H9 (cell line): ENCODE data around the gene RAB25. TPM values are rescaled to one million over a fixed set of nuclear protein-coding genes. Genes with fewer than 3 reads are reported as not detected.
A peak's percentile ranks its signal among the peaks of the same experiment; 100 is the strongest.

Experiments
- DNase-seq: peaks from one replicate; pipeline ENCODE4 v3.0.0-alpha.2; 2017
- H2AFZ ChIP-seq: one replicate; pipeline ENCODE4 v1.6.1; 2013; ENCODE audit warnings: mild to moderate bottlenecking, low read length, control low read depth, moderate library complexity
- H2AK5ac ChIP-seq: 2 replicates; pipeline ENCODE4 v1.6.1; 2013; ENCODE audit warnings: low read length, control low read depth, mixed read lengths; ENCODE audit not compliant: insufficient read length
- H2BK120ac ChIP-seq: one replicate; pipeline ENCODE4 v1.6.1; 2013; ENCODE audit warnings: low read depth, mild to moderate bottlenecking, low read length, control low read depth, inconsistent platforms; ENCODE audit not compliant: poor library complexity, severe bottlenecking
- H2BK12ac ChIP-seq: 2 replicates; pipeline ENCODE4 v1.6.1; 2013; ENCODE audit warnings: low read length, control low read depth, mixed read lengths, low read depth; ENCODE audit not compliant: insufficient read length
- H2BK15ac ChIP-seq: 2 replicates; pipeline ENCODE4 v1.6.1; 2013; ENCODE audit warnings: low read depth, low read length, control low read depth
- H2BK20ac ChIP-seq: one replicate; pipeline ENCODE4 v1.6.1; 2013; ENCODE audit warnings: low read depth, mild to moderate bottlenecking, low read length, control low read depth, inconsistent platforms; ENCODE audit not compliant: poor library complexity, severe bottlenecking
- H2BK5ac ChIP-seq: 2 replicates; pipeline ENCODE4 v1.6.1; 2013; ENCODE audit warnings: low read length, control low read depth, mixed read lengths; ENCODE audit not compliant: insufficient read length
- H3K14ac ChIP-seq: 2 replicates; pipeline ENCODE4 v1.6.1; 2013; ENCODE audit warnings: low read length, control low read depth; ENCODE audit not compliant: insufficient read depth
- H3K18ac ChIP-seq: 2 replicates; pipeline ENCODE4 v1.6.1; 2013; ENCODE audit warnings: low read depth, mild to moderate bottlenecking, mixed read lengths, low read length, control low read depth; ENCODE audit not compliant: insufficient read length
- H3K23ac ChIP-seq: 2 replicates; pipeline ENCODE4 v1.6.1; 2013; ENCODE audit warnings: low read length, control low read depth, mixed read lengths, low read depth; ENCODE audit not compliant: insufficient read length
- H3K23me2 ChIP-seq: 2 replicates; pipeline ENCODE4 v1.6.1; 2013; ENCODE audit warnings: low read depth, mild to moderate bottlenecking, mixed read lengths, low read length, control low read depth; ENCODE audit not compliant: insufficient read length, poor library complexity, severe bottlenecking
- H3K27ac ChIP-seq: 2 replicates; pipeline ENCODE4 v1.5.1; 2013; ENCODE audit warnings: low read length, control low read depth, mixed read lengths, low read depth; ENCODE audit not compliant: insufficient read length
- H3K27me3 ChIP-seq: 2 replicates; pipeline ENCODE4 v1.6.1; 2013; ENCODE audit warnings: low read length, control low read depth, inconsistent platforms; ENCODE audit not compliant: insufficient read depth
- H3K4ac ChIP-seq: 2 replicates; pipeline ENCODE4 v1.6.1; 2013; ENCODE audit warnings: low read depth, mild to moderate bottlenecking, control low read depth, inconsistent platforms, low read length, moderate library complexity
- H3K4me1 ChIP-seq: 2 replicates; pipeline ENCODE4 v1.6.1; 2013; ENCODE audit warnings: low read length, control low read depth, inconsistent platforms; ENCODE audit not compliant: insufficient read depth
- H3K4me2 ChIP-seq: 2 replicates; pipeline ENCODE4 v1.6.1; 2013; ENCODE audit warnings: low read length, control low read depth, mixed read lengths; ENCODE audit not compliant: insufficient read length, insufficient read depth
- H3K56ac ChIP-seq: 2 replicates; pipeline ENCODE4 v1.6.1; 2013; ENCODE audit warnings: low read depth, mild to moderate bottlenecking, mixed read lengths, low read length, control low read depth; ENCODE audit not compliant: insufficient read length
- H3K79me1 ChIP-seq: 2 replicates; pipeline ENCODE4 v1.6.1; 2013; ENCODE audit warnings: low read depth, mild to moderate bottlenecking, moderate library complexity, low read length, control low read depth, inconsistent platforms; ENCODE audit not compliant: insufficient read depth, poor library complexity, severe bottlenecking
- H3K79me2 ChIP-seq: 2 replicates; pipeline ENCODE4 v1.6.1; 2013; ENCODE audit warnings: low read length, control low read depth, inconsistent platforms; ENCODE audit not compliant: insufficient read depth
- H3K9ac ChIP-seq: 2 replicates; pipeline ENCODE4 v1.6.1; 2013; ENCODE audit warnings: low read length, control low read depth, mixed read lengths; ENCODE audit not compliant: insufficient read length; ENCODE audit errors: extremely low read depth
- H3K9me3 ChIP-seq: one replicate; pipeline ENCODE4 v1.6.1; 2013; ENCODE audit warnings: low read depth, low read length, inconsistent platforms; ENCODE audit not compliant: control insufficient read depth
- H3T11ph ChIP-seq: one replicate; pipeline ENCODE4 v1.6.1; 2013; ENCODE audit warnings: mild to moderate bottlenecking, low read length, control low read depth, inconsistent platforms
- H4K20me1 ChIP-seq: one replicate; pipeline ENCODE4 v1.6.1; 2013; ENCODE audit not compliant: control insufficient read depth, insufficient read length, insufficient read depth
- H4K5ac ChIP-seq: 2 replicates; pipeline ENCODE4 v1.6.1; 2013; ENCODE audit warnings: low read depth, mild to moderate bottlenecking, mixed read lengths, low read length, control low read depth; ENCODE audit not compliant: insufficient read length
- H4K8ac ChIP-seq: replicated peaks from 2 replicates; pipeline ENCODE4 v1.6.1; 2013; ENCODE audit warnings: low read length, control low read depth, mixed read lengths, low read depth; ENCODE audit not compliant: insufficient read length
- H4K91ac ChIP-seq: 2 replicates; pipeline ENCODE4 v1.6.1; 2013; ENCODE audit warnings: low read depth, mild to moderate bottlenecking, moderate library complexity, mixed read lengths, low read length, control low read depth; ENCODE audit not compliant: insufficient read length
- H3K27ac Mint-ChIP-seq, 3 experiments: 2 replicates in 2 of 3; 3 replicates in 1 of 3; pipeline ENCODE4 v1.8.0; 2020 to 2021; ENCODE audit warnings: mixed read lengths in 3 of 3, mild to moderate bottlenecking in 1 of 3, moderate library complexity in 1 of 3
- H3K27me3 Mint-ChIP-seq: 2 replicates; pipeline ENCODE4 v1.8.0; 2021; ENCODE audit warnings: low read depth, mild to moderate bottlenecking, moderate library complexity, mixed read lengths
- H3K36me3 Mint-ChIP-seq, 3 experiments: 2 replicates in 2 of 3; 3 replicates in 1 of 3; pipeline ENCODE4 v1.8.0; 2020 to 2021; ENCODE audit warnings: low read depth in 3 of 3, mixed read lengths in 3 of 3; ENCODE audit not compliant: insufficient read depth in 1 of 3
- H3K4me1 Mint-ChIP-seq, 2 experiments: 2 replicates each; pipeline ENCODE4 v1.8.0; 2020; ENCODE audit warnings: mixed read lengths in 2 of 2
- H3K4me3 Mint-ChIP-seq, 2 experiments: 2 replicates in 1 of 2; 3 replicates in 1 of 2; pipeline ENCODE4 v1.8.0; 2020 to 2021; ENCODE audit warnings: mild to moderate bottlenecking in 2 of 2, mixed read lengths in 2 of 2, moderate library complexity in 1 of 2
- H3K9me3 Mint-ChIP-seq, 2 experiments: 2 replicates in 1 of 2; 3 replicates in 1 of 2; pipeline ENCODE4 v1.8.0; 2020; ENCODE audit warnings: mild to moderate bottlenecking in 2 of 2, mixed read lengths in 2 of 2, moderate library complexity in 1 of 2
- WGBS: extraction: QIAGEN DNeasy Blood & Tissue Kit; methylation state at CpG from one replicate; pipeline ENCODE4 v1.1.7; 2013; ENCODE audit warnings: missing lambda C conversion rate, low lambda C conversion rate, mixed read lengths; ENCODE audit not compliant: insufficient read length; ENCODE audit errors: extremely low coverage; 5-methylcytosine and 5-hydroxymethylcytosine counted together
- total RNA-seq: library from RNA; stranded (reverse); gene quantifications from 2 replicates; pipeline ENCODE4 v1.2.1, GENCODE V29; 2021
- TF ChIP-seq, protein P1 (sequence below): fragments of 200-600 bp; sonication (generic); conservative IDR thresholded peaks from 3 replicates; pipeline ENCODE4 v1.8.0; 2021; ENCODE audit warnings: antibody characterized with exemption, mild to moderate bottlenecking

Gene RAB25
- total RNA-seq, 1 experiment from 2014 or later: 43.1 TPM

DNA sequence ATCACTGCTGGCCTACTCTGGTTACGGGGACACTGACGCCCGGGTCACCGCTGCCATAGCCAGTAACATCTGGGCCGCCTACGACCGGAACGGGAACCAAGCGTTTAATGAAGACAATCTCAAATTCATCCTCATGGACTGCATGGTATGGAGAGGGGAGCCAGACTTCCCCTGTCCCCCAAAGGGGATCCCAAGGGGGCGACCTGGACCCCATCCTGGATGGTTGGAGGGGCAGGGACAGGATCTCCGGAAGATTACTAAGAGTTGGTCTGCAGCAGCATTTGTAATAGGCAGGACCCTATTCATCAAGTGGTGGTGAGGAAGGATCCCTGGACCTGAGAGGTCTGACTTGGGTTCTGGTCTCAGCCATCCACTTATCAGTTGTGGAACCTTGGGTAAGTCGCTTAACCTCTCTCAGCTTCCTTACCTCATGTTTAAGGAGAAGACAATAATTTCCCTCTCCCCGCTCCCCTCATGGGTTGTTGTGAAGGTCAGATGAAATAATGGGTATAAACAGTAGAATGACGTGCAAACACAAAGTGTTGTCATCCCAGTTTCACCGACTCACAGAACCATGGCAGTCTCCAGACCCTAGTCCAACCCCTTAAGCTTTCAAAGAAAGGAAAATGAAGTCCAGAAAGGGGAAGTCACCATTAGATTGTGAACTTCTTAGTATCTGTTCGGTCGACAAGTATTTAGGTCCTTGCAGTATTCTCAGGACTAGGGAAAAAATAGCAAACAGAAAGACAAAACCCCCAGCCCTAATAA is 5.5 kb upstream of the RAB25 start:
- H3K9me3 Mint-ChIP-seq: no peaks in the 10 kb centered on the region
- H2BK5ac ChIP-seq: no peak overlapping the region
- peaks cover 4% of the 10 kb centered on the region for H3K79me1 ChIP-seq
- no peak overlapping the region for H2BK20ac ChIP-seq
- peaks cover 10% of the 10 kb centered on the region for H3K23me2 ChIP-seq
- no peak overlapping the region for H2AFZ ChIP-seq
- H3K9me3 ChIP-seq: no peaks in the 10 kb centered on the region
- H2BK12ac ChIP-seq: no peak overlapping the region
- peaks cover 1% of the 10 kb centered on the region; the same call in 1 of the 2 replicates for H3K27me3 Mint-ChIP-seq
- H3K18ac ChIP-seq: no peak overlapping the region
- peaks cover 20 to 22% of the 10 kb centered on the region in 2 experiments for H3K4me1 Mint-ChIP-seq
- TF ChIP-seq, protein P1, sequence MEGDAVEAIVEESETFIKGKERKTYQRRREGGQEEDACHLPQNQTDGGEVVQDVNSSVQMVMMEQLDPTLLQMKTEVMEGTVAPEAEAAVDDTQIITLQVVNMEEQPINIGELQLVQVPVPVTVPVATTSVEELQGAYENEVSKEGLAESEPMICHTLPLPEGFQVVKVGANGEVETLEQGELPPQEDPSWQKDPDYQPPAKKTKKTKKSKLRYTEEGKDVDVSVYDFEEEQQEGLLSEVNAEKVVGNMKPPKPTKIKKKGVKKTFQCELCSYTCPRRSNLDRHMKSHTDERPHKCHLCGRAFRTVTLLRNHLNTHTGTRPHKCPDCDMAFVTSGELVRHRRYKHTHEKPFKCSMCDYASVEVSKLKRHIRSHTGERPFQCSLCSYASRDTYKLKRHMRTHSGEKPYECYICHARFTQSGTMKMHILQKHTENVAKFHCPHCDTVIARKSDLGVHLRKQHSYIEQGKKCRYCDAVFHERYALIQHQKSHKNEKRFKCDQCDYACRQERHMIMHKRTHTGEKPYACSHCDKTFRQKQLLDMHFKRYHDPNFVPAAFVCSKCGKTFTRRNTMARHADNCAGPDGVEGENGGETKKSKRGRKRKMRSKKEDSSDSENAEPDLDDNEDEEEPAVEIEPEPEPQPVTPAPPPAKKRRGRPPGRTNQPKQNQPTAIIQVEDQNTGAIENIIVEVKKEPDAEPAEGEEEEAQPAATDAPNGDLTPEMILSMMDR: no peak
- peak overlapping the region; percentile 73 for H3K4me2 ChIP-seq
- DNase-seq: no peak
- no peak overlapping the region for H3K27ac ChIP-seq
- WGBS: no CpG with 5 or more reads among the region's 17 CpGs
- H3K14ac ChIP-seq: no peak overlapping the region
- 0 out of 2 replicates have a peak, but pooled peaks cover 2% of the 10 kb centered on the region for H3K4me1 ChIP-seq
- no peak overlapping the region for H2BK120ac ChIP-seq
- H3K9ac ChIP-seq: peak overlapping the region; percentile 52
- no peak overlapping the region for H2AK5ac ChIP-seq
- H3K36me3 Mint-ChIP-seq: peaks cover 16 to 35% (median 31%) of the 10 kb centered on the region in 3 experiments
- H3K23ac ChIP-seq: no peak overlapping the region
- peak overlapping the region; percentile 90 to 93 for H3K4me3 Mint-ChIP-seq
- H4K91ac ChIP-seq: no peak overlapping the region
- H4K20me1 ChIP-seq: no peaks in the 10 kb centered on the region
- no peaks in the 10 kb centered on the region; the same call in 1 of the 2 replicates for H3K79me2 ChIP-seq
- no peak overlapping the region for H4K8ac ChIP-seq
- no peak overlapping the region for H2BK15ac ChIP-seq
- no peak overlapping the region for H4K5ac ChIP-seq
- no peak overlapping the region for H3T11ph ChIP-seq
- no peak overlapping the region for H3K4ac ChIP-seq
- H3K27ac Mint-ChIP-seq: peak overlapping the region in 2 of 3 experiments; percentile 15 to 77; a peak in 4 of 7 replicates
- no peak overlapping the region for H3K56ac ChIP-seq
- no peaks in the 10 kb centered on the region for H3K27me3 ChIP-seq
